Thyroid gland (tissue), 4 donors: ENCODE results near the gene NR2C2. TPM values are rescaled to one million over a fixed set of nuclear protein-coding genes. Genes with fewer than 3 reads are reported as not detected.
A peak's percentile ranks its signal among the peaks of the same experiment; 100 is the strongest.

Source experiments
- DNase-seq, 2 donors: peaks; one replicate each; pipeline ENCODE4 v3.0.0-alpha.2; 2019
- H3K27ac ChIP-seq, 3 donors: fragments of 200-600 bp; sonication (generic); 1 replicate in 2 of 3; 2 replicates in 1 of 3; pipeline ENCODE4 v1.5.1; 2016 to 2019; ENCODE audit warnings: mild to moderate bottlenecking in 1 of 3, moderate library complexity in 1 of 3
- H3K27me3 ChIP-seq: fragments of 200-600 bp; sonication (generic); one replicate; pipeline ENCODE4 v1.5.1; 2019
- H3K36me3 ChIP-seq, 2 donors: fragments of 200-600 bp; sonication (generic); one replicate each; pipeline ENCODE4 v1.5.1; 2016 to 2019
- H3K4me1 ChIP-seq, 2 donors: fragments of 200-600 bp; sonication (generic); one replicate each; pipeline ENCODE4 v1.5.1; 2017 to 2019
- H3K4me3 ChIP-seq, 3 donors: fragments of 200-600 bp; sonication (generic); replicated peaks in 1 of 3; 1 replicate in 2 of 3; 2 replicates in 1 of 3; pipeline ENCODE4 v1.5.1; 2016; ENCODE audit warnings: mild to moderate bottlenecking in 1 of 3
- H3K9me3 ChIP-seq: fragments of 200-600 bp; sonication (generic); one replicate; pipeline ENCODE4 v1.5.1; 2017
- CTCF ChIP-seq, 6 experiments: fragments of 200-600 bp in 3 of 6; fragments of 450-650 bp in 3 of 6; sonication (generic) in 3 of 6; IDR thresholded peaks; one replicate each; pipeline ENCODE4 v1.5.1; 2016 to 2019; ENCODE audit warnings: antibody characterized with exemption in 6 of 6, mild to moderate bottlenecking in 2 of 6, inconsistent platforms in 1 of 6, moderate library complexity in 1 of 6
- POLR2A ChIP-seq, 2 donors: fragments of 450-650 bp; IDR thresholded peaks; one replicate each; pipeline ENCODE4 v1.6.1; 2017; ENCODE audit warnings: antibody characterized with exemption in 2 of 2, mild to moderate bottlenecking in 2 of 2, moderate library complexity in 1 of 2
- WGBS, 2 donors: methylation state at CpG; one replicate each; pipeline ENCODE4 v1.1.5; 2017; 5-methylcytosine and 5-hydroxymethylcytosine counted together
- intact Hi-C: fragments of 100-400 bp; cut with DNase I; formaldehyde crosslinking; loops from one replicate; pipeline ENCODE4 v1.15.1; 2023
- total RNA-seq, 4 donors: library from RNA; depleted of rRNA; stranded (reverse); fragments of >200 nt; gene quantifications; one replicate each; pipeline ENCODE4 v1.2.3, GENCODE V29; 2016

The NR2C2 gene
- total RNA-seq, 4 donors from 2014 or later: 55.1 to 97.8 (median 60.0) TPM

DNA sequence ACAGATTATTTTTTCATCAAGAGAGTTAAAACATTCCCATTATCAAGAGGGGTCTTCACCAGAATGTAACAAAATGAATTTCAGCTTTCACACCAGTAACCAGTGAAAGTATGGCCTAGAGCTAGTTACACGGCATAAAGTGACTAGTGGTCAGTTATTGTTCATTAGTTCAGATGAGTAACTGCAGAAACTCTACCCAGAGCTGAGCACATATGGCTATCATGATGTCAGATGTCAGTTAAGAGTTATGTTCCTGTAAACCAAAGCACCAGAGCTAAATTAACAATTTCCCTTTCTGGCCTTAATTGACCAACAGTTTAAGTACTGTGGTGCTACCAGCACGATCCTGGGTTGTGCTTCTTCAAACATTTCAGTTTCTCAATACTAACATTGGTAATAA, 124.3 kb downstream of the NR2C2 start:
- WGBS, 2 donors: 90 to 94% methylated on average over 2 of the region's 2 CpGs
- no peak for TF ChIP-seq POLR2A (IDR thresholded peaks at IDR 0.05)
- no peak for TF ChIP-seq CTCF (IDR thresholded peaks at IDR 0.05)
- intact Hi-C loops: no loop called here
- DNase-seq: no peak
- no peak overlapping the region for H3K27ac ChIP-seq
- H3K4me1 ChIP-seq: no peaks in the 10 kb centered on the region
- no peaks in the 10 kb centered on the region for H3K27me3 ChIP-seq
- no peak overlapping the region for H3K4me3 ChIP-seq
- no peaks in the 10 kb centered on the region for H3K9me3 ChIP-seq
- H3K36me3 ChIP-seq: peaks cover 41 to 58% of the 10 kb centered on the region in 2 donors

GRCh38 chr3:15074500-15074899, 127.1 kb downstream of the NR2C2 start:
- Histone ChIP-seq H3K27me3 (no peaks in the 10 kb centered on the region), H3K4me3 (no peak overlapping the region), H3K36me3 (peaks cover 64 to 81% of the 10 kb centered on the region in 2 donors), H3K27ac (no peak overlapping the region), H3K9me3 (no peaks in the 10 kb centered on the region), H3K4me1 (no peaks in the 10 kb centered on the region)
- no peak for DNase-seq
- WGBS, 2 donors: 92 to 93% methylated on average over 15 to 18 of the region's 19 CpGs
- intact Hi-C loops: no loop called here
- no peak for TF ChIP-seq CTCF (IDR thresholded peaks at IDR 0.05)
- TF ChIP-seq POLR2A (IDR thresholded peaks at IDR 0.05): no peak

- Histone ChIP-seq H3K9me3 (no peaks in the 10 kb centered on the region), H3K36me3 (peaks cover 69 to 85% of the 10 kb centered on the region in 2 donors), H3K27ac (no peak overlapping the region), H3K4me1 (peaks cover 18 to 28% of the 10 kb centered on the region in 2 donors), H3K27me3 (no peaks in the 10 kb centered on the region), H3K4me3 (no peak overlapping the region)
- WGBS, 2 donors: 94 to 96% methylated on average over 3 of the region's 3 CpGs
- intact Hi-C loops: no loop called here
- DNase-seq: no peak
- TF ChIP-seq CTCF (IDR thresholded peaks at IDR 0.05) (no peak), POLR2A (IDR thresholded peaks at IDR 0.05) (no peak)
These were observed 131.7 kb downstream of the NR2C2 start for GRCh38 chr3:15079091-15079490.

DNA sequence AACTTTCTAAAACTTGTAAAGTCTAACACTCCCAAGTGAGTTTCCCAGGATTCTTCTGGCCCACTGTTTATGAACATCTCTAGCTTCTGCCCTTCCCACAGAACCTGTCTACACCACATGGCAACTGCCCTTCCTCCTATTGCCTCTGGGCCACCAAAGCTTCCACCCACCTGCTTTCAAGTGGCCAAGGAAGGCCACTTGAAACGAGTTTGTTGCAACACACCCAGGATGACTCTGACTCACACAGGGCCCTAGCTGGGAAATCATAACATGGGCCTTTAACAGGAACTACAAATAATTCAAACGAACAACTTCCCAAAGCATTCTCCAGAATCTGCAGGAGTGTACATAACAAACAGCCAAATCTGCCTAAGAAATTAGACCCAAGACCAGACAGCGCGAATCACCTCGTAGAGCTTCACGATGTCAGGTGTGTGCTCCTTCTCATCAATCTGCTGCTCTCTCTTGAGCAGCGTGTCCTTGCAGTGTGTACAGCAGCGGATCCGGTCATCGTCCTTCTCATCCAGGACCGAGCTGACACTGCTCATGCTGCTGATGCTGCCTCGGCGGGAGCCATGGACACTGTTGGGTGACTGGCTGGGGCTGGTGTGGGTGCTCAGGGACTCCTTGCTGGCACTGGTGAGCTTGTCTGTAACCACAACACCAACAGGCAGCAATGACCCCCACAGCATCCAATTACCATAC, 134.7 kb downstream of the NR2C2 start:
- intact Hi-C loops: no loop called here
- H3K27me3 ChIP-seq: no peaks in the 10 kb centered on the region
- DNase-seq: peak; percentile 83 to 85
- peak overlapping the region; percentile 74 to 85 (median 84) for H3K27ac ChIP-seq
- WGBS, 2 donors: 70 to 72% methylated on average over 11 to 13 of the region's 13 CpGs
- peak in 1 of 2 donors; percentile 21 for TF ChIP-seq POLR2A (IDR thresholded peaks at IDR 0.05)
- peak in 2 of 6 experiments; percentile 16 to 23 for TF ChIP-seq CTCF (IDR thresholded peaks at IDR 0.05)
- H3K36me3 ChIP-seq: peaks cover 57 to 73% of the 10 kb centered on the region in 2 donors
- H3K4me1 ChIP-seq: peaks cover 18 to 28% of the 10 kb centered on the region in 2 donors
- H3K4me3 ChIP-seq: no peak overlapping the region
- H3K9me3 ChIP-seq: no peaks in the 10 kb centered on the region

DNA sequence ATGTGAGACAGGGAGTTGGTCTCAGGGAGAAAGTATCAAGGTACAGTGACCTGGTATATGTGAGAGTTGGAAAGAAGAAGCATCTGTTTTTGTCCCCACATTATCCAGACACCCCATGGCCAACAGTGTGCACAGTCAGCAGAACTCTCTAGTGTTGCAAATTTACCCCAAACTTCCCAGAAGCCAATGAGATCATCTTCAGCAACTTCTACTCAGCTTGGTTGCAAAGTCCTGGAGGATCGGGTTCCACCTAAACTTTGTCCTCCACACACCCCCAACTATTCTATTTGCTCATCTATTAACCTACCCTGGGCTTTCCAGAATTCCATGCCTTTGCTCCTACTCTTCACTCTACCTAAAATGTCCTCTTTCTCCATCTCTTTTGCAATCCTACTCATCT, 135.9 kb downstream of the NR2C2 start:
- intact Hi-C loops: no loop called here
- TF ChIP-seq CTCF (IDR thresholded peaks at IDR 0.05) (no peak), POLR2A (IDR thresholded peaks at IDR 0.05) (no peak)
- H3K27me3 ChIP-seq: no peaks in the 10 kb centered on the region
- H3K4me3 ChIP-seq: no peak overlapping the region
- no peak for DNase-seq
- H3K36me3 ChIP-seq: peaks cover 45 to 64% of the 10 kb centered on the region in 2 donors
- no peaks in the 10 kb centered on the region for H3K9me3 ChIP-seq
- WGBS, 2 donors: 94 to 100% methylated on average over 1 of the region's 1 CpG
- H3K4me1 ChIP-seq: peaks cover 18 to 28% of the 10 kb centered on the region in 2 donors
- H3K27ac ChIP-seq: peak overlapping the region in 2 of 3 donors; percentile 84 to 85
